NCI-H2107 treated with DMSO at 0.1 percent for 48 hours (cell line): ENCODE measurements around the gene PADI1.
"Not testable (repeated sequence)": the region's sequence is repeated elsewhere in the genome, so short reads cannot be mapped to it uniquely, and the experiment has no call there.

Experiments used
- DNase-seq: peaks from one replicate; lab custom pipeline; 2025; ENCODE audit not compliant: unreplicated experiment; lab: John Stamatoyannopoulos, UW

The PADI1 gene

DNA sequence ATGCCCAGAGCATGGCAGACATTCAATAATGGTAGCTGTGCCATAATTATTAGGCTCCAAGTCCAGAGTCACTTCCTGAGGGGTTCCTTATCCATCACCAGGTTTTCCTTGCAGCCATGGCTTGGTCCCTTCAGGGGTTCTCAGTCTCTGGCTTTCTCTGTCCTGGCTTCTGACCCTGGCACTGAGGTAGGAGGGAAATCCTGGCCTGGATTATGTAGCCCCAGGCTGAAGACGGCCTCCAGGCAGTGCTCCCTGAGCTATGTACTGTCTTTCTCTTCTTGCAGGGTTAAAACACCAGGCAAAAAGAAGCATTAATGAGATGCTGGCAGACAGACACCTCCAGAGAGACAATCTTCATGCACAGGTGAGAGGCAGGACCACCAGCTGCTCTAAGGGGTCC, 34.5 kb downstream of the PADI1 start:
- DNase-seq: no peak

DNA sequence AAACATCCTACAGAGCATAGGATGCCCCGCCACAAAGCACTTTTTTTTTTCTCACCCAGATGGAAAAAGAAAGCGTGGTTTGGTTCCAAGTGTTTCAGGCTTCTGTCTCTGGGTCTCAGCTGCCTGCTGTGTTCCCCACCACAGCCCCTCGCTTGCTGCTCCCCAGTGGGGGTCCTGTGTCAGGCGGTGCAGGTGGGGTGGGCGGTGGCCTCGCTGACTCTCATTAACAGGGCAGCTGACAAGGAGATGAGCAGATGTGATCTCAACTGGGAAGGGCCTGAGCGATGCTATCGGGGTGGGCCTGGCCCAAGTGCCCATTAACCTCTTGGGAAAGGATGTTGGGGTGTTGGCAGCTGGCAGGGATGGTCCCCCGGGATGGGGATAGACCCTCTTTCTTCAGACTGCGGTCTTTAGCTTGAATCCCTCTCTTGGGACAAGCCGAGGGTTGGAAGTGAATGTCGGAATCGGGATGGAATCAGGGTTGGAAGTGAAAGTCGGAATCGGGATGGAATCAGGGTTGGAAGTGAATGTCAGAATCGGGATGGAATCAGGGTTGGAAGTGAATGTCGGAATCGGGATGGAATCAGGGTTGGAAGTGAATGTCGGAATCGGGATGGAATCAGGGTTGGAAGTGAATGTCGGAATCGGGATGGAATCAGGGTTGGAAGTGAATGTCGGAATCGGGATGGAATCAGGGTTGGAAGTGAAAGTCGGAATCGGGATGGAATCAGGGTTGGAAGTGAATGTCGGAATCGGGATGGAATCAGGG, 36.3 kb downstream of the PADI1 start:
- DNase-seq: not testable (repeated sequence)

DNA sequence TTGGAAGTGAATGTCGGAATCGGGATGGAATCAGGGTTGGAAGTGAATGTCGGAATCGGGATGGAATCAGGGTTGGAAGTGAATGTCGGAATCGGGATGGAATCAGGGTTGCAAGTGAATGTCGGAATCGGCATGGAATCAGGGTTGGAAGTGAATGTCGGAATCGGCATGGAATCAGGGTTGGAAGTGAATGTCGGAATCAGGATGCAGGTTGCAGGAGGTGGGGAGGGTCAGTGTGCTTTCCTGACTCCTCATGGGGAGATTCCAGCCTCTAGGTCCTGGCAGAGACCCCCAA, 36.8 kb downstream of the PADI1 start:
- not testable (repeated sequence) for DNase-seq

DNA sequence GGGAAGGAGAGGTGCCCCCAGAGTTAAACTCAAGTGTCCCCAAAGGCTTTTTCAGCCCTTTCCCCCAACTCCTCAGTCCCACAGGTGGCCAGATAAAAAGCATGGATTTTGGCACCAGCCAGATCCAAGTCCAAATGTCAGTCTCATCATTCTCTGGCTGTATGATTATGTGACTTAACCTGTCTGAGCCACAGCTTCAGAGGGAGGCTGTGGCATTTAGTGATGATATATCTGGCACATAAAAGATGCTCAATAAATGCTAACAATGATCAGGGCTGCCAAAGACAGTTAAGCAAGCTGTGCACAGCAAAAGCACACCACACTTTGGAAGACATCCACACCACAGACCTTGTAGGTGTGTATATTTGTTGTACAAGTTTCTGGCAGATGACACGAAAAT, 38.3 kb downstream of the PADI1 start:
- DNase-seq: no peak

DNA sequence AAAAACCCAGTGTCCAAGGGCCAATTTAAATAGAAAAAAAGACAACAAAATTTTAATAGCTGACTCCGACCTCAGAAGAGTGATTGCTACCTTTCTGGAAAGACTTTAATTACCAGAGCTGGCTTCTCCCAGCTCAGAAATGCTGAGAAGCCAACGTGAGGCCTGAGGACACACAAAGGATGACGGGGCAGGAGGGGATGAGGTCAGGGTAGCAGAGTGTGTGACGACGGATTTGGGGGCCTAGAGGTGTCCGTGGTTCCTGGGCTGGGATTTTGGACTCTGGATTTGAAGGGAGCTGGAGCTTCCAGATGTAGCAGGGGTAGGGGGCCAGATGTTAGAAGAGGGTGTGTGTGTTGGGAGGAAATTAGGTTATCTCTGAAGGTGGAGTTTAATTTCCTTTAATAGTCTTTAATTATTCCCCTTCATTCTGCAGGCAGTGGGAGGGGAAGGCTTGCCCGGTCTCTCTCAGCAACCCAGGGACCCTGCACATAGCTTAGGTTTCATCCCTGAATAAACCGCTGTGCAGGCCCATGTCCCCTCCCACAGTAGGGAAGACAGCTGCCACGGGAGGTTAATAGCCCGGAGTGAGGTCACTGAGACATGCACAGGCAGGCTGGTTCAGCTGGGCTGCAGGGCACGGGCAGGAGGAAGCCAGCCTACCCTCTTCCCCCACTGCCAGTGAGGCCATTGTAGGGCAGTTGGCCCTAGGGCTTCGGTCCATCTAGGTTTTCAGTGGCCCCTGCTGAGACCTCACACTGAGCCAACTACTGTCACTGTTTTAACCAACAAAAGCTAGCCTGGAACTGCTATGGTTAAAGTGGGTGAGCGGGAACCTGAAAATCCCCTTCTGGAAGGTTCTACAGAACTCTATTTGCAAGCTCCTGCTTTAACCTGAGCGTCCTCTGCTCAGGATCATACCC, 40.2 kb downstream of the PADI1 start:
- DNase-seq: no peak

DNA sequence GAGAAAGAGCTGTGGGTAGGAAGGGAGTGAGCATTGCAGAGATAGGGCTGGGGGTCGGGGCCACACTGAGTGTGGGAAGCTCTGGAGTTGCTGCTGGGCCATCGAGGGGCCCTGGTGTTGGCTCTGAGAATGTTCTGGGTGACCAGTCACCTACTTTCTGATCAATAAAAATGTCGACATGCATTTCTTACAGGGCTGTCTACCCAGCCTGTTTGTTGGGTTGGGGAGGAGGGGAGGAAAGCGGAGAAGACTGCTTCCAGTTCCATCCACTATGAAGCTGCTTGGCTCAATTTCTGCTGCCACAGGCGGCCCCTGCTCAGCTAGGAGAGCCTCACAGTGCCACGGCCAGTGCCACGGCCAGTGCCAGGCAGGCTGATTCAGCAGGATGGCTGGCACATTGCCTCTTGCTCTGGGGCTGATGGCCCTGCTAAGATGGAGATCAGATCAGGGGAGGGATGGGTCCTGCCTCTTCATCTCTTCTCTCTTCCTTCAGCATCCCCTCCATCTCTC, 40.9 kb downstream of the PADI1 start:
- no peak for DNase-seq

DNA sequence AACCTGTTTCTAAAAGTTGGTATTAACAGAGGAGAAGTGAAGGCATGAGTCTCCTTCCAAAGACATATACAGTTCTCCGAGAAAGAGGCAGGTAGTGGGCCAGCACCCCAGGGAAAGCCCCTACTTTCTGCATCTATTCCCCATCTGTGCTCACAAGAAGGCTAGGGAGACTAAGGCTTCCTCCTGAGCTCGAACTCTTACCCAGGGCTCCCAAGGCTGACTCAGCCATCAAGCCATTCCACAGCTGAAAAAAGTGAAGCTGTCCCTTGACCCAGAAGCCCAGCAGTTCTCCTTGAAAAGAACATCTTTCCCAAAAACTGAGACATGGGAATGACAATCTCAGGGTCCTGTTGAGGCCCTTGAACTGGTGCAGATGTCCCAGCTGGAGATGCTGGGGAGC, 42.0 kb downstream of the PADI1 start:
- no peak for DNase-seq

DNA sequence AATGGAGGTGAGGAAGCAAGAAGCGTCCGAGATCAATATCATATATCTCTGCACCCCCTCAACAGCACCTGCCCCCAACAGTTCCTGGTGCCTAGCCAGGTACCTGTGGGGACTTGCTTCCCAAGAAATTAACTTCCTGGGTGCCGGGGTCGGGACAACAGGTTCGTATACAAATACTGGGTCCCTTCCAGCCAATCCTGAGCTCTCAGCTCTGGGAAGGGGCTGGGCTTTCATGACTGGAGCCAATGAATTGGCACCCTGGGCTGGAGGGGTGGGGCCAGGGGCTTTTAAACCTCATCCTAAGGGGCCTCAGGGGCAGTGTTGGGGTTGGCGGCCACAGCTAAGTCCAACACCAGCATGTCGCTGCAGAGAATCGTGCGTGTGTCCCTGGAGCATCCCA, 43.9 kb downstream of the PADI1 start, which contains the start of gene PADI3:
TSS of gene PADI3 (plus strand) at position 318 of the 400 bp plus-strand sequence. CDS start at position 358, 40 bp downstream.
- DNase-seq: no peak

DNA sequence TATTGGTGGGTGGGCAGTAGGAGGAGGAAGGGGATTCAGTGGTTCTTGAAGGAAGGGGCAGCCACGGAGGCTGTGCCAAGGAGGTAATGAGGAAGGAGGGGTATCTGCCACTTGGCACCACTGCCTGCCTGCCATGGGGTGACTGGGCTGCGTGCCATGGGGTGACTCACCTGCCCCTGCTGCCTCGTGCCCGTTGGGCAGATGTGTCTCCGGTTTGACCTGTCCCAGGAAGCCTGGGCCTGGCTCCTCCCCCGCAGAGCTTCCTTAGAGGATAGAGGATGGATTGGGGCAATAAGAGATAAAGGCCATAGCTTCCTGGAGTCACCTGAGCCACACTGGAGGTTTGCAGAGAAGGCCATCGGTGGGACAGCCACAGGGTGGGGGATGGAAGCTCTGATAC, 45.7 kb downstream of the PADI1 start:
- no peak for DNase-seq

DNA sequence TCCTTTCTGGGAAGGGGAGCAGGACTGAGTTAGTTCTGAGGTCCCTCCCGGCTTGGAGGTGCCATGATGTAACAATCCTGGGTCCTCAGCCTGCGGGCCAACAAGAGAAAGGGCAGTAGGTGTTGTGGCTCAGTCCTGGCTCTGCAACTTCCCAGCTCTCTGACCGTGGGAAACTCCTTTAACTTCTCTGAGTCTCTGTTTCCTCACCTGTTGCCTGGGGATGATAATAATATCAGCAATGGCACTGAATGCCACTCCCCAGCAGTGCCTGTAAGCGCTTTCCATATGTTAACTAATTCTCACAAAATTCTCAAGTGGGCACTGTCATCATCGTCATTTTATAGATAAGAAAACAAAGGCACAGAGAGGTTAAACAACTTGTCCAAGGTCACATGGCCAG, 46.3 kb downstream of the PADI1 start:
- no peak for DNase-seq

DNA sequence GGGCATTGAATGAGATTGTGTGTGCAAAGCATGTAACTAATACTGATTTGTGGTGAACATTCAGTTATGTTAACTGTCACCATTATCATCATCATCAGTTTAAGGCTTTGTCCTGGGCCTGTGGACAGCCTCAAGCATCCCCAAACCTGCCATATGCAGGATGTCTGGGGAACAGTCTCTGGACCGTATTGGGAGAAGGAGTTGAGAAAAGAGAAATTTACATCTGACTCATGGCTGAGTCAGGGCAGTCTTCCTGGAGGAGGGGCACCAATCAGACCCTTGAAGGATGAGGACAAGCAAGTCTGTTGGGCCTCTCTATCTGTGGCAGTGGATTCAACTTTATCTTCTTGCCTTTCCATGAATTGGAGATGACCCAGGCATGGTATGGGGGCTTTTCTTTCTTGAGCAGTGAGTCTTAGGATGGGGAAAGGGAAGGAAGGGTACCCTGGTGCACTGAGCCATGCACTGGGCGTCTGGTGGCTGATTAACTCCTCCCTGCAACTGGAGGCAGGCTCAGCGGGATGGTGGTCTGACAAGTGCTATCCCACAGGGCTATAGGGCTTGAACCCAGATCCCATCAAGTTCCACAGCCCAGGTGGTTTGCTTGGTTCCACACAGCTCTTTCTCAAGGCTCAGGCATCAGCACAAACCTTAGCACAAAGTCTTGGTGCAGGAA, 46.9 kb downstream of the PADI1 start:
- DNase-seq: no peak

DNA sequence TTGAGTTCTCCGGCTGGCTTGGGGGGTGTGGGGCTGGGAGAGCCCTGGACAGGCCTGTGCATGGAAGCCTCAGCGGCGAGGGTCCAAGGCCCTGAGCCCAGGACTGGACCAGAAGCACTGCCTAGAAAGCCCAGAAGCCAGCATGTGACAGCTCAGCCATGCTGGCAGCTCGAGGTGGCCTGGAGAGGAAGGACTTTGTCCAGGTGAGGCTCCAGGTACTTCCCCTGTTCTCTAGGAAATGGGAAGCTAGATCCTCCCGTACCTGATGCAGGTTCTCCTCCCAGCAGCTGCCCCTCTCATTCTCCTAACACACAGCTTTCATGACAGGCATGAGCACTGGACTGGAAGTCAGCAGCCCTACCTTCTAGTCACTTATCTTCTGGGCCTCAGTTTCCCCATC, 50.4 kb downstream of the PADI1 start:
- no peak for DNase-seq

DNA sequence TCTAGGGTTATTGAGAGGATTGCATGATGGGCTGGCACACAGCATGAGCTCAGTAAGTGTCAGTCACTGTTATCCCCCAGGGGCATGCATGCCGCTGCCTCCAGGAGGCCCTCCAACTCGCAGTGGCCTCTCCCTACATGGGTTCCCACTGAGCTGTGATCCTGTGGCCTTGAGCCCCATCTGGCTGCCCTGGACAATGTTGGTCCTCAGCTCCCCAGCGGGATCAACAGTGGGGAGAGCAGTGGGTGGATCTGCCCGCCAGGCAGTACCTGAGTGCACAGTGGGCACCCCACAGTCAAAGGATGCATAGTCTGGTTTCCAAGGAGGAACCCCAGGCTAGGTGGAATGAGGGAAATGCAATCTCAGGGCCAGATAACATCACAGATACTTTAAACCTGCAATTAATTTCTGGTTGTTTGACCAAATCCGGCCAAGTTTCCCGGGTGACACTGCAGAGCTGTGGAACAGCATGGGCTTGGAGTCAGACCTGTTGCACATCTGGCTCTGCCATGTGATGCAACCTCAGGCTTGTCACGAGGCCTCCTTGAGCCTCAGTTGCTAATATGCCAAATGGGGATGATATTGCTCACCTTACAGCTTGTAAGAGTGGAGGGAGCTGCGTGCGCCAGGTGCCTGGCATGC, 53.3 kb downstream of the PADI1 start:
- no peak for DNase-seq

DNA sequence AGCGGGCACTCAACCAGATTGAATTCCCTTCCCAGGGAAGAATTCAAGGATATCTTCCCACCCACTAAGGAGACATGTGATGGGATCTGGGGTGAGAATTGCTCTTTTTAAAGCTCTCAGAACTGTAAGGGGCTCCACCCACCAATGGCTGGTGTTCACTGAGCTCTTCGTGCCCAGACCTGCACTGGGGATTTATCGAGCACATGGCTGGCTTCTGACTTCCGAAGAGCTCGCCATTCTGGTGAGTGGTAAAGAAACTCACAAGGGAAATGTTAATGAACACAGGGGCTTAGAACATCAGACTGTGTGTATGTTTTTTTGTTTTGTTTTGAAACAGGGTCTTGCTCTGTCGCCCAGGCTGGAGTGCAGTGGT, 53.8 kb downstream of the PADI1 start:
- DNase-seq: no peak

DNA sequence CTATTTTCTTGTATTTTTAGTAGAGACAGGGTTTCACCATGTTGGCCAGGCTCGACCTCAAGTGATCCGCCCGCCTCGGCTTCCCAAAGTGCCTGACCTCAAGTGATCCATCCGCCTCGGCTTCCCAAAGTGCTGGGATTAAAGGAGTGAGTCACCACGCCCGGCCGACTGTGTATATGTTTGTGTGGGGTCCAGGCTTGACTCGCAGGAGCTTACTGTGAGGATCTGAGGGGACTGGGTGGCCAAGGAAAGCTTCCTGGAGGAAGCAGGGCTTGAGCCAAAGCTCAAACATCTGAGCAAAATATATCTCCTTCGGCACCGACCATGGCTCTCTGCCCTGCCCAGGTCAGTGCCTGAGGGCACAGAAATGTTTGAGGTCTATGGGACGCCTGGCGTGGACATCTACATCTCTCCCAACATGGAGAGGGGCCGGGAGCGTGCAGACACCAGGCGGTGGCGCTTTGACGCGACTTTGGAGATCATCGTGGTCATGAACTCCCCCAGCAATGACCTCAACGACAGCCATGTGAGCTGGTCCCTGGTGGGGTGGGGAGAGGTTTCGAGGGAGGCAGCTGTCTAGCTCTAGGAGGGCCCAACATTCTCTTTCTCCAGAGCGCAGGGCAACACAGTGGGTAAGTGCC, 54.4 kb downstream of the PADI1 start:
- DNase-seq: no peak

DNA sequence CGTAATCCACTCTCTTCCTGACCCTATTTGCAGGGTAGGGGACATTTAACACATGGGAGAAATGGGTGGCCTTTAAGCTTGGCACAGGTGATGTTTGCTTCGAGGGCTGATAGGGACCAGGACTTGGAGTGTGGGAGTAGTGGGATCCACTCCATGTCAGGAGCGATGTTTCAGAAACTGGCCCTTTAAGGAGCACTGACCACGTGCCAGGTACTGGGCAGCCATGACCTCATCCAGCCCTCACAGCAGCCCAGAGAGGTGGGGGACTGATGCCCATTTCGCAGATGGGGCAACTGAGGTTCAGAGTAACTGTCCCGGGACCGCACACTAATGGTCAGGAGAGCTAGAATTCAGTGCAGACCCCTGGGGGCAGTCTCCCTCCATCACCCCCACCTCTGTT, 55.3 kb downstream of the PADI1 start:
- DNase-seq: no peak

DNA sequence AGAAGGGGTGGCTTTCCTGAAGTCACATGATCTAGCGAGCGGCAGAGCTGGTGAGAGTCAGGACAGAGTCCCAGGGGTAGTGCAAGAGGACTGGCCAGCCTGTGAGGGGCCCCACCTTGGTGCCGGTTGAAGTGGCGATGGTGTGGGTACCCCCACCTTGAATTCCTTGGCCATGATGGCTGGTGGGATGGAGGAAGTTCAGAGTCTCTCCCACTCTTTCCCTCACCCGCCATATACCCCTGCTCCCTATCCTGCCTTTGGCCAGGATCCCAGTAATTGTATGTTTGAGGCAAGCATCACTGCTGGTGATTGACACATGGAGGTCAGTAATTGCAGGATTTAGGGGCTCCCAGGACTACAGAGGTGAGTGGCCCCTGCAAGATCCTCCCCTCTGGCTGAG, 55.8 kb downstream of the PADI1 start:
- no peak for DNase-seq

DNA sequence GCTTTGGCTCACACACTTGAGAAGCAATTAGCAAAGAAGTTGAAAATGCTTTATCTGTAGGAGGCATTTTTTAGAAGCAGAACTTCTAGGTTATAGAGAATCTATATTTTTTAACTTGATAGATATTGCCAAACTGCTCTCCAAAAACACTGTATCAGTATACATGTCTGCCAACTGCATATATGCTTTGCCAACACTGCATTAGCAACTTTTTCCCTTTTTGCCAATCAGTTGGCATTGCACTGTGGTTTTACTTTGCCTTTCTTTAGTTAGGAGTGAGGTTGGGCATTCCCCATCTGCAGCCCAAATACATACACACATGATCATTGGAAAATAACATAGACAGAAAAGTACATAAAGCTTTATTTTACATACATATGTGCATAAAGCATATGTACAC, 59.0 kb downstream of the PADI1 start:
- no peak for DNase-seq

DNA sequence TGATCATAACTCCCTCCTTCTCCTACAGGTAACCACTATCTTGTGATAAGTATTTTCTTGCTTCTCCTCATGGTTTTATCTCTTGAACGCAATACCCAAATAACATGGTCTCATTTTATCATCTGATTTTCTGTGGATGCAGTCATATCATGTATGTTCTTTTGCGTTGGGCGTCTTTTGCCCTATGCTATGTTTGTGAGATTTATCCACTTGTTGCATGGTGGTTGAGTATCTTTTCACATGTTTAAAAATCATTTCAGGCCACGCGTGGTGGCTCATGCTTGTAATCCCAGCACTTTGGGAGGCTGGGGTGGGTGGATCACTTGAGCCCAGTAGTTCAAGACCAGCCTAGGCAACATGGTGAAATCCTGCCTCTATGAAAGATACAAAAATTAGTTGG, 59.5 kb downstream of the PADI1 start:
- no peak for DNase-seq

DNA sequence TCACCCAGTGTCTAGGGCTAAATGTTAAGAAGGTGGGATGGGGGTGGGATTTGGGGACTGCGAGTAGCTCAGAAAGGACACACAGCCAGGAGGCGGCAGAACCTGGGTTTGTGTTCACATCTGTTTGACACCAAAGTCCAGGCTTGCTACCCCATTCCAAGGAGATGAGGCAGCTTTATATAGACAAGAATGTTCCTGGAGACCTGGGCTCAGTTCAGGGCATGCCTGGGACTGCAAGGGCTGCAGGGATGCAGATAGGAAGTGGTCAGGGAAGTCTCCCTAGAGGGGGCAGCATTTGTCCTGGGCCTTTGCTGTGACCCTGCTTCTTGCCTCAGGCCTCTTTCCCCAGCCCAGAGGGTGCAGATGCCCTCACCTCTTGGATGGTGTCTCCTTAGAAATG, 60.2 kb downstream of the PADI1 start:
- DNase-seq: no peak

DNA sequence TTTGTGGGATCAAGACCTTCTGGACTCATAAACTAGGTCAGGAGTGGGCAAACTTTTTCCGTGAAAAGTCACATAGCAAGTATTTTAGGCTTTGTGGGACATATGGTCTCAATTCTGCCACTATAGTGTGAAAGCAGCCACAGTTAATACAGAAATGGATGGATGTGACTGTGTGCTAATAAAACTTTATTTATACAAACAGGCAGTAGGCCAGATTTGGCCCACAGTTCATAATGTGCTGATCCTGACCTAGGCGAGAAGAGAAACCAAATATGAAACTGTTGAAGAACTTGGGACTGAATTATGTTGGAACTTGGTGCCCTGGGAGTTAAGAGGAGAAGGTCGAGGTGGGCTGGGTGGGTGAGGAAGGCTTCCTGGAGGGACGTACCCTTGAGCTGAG, 61.0 kb downstream of the PADI1 start:
- DNase-seq: no peak
